ENCODE results near the gene JMJD7.

GRCh38 chr15:41878355-41878699 lies 50.4 kb downstream of the JMJD7 start:
- TF ChIP-seq, protein P1, sequence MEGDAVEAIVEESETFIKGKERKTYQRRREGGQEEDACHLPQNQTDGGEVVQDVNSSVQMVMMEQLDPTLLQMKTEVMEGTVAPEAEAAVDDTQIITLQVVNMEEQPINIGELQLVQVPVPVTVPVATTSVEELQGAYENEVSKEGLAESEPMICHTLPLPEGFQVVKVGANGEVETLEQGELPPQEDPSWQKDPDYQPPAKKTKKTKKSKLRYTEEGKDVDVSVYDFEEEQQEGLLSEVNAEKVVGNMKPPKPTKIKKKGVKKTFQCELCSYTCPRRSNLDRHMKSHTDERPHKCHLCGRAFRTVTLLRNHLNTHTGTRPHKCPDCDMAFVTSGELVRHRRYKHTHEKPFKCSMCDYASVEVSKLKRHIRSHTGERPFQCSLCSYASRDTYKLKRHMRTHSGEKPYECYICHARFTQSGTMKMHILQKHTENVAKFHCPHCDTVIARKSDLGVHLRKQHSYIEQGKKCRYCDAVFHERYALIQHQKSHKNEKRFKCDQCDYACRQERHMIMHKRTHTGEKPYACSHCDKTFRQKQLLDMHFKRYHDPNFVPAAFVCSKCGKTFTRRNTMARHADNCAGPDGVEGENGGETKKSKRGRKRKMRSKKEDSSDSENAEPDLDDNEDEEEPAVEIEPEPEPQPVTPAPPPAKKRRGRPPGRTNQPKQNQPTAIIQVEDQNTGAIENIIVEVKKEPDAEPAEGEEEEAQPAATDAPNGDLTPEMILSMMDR (IDR thresholded peaks at IDR 0.05): no peak
- no peak for TF ChIP-seq JUNB (IDR thresholded peaks at IDR 0.05)
